Stomach (tissue), 9 donors: Measurements from ENCODE around the gene DDX54. TPM values are rescaled to one million over a fixed set of nuclear protein-coding genes. Genes with fewer than 3 reads are reported as not detected.
"Not testable (repeated sequence)": the region's sequence is repeated elsewhere in the genome, so short reads cannot be mapped to it uniquely, and the experiment has no call there.

Experiments used
- DNase-seq, 2 donors: peaks; one replicate each; pipeline versions ENCODE4 v3.0.0 to v3.0.0-alpha.2; 2013 to 2019
- H3K27ac ChIP-seq, 5 donors: fragments of 200-600 bp in 4 of 5; sonication (generic) in 4 of 5; one replicate each; pipeline ENCODE4 v1.5.1; 2013 to 2019; ENCODE audit warnings: mild to moderate bottlenecking in 1 of 5, moderate library complexity in 1 of 5
- H3K27me3 ChIP-seq, 3 donors: fragments of 200-600 bp; sonication (generic); one replicate each; pipeline ENCODE4 v1.5.1; 2017 to 2019; ENCODE audit warnings: mixed run types in 1 of 3
- H3K36me3 ChIP-seq, 4 donors: fragments of 200-600 bp; sonication (generic); 1 replicate in 3 of 4; 2 replicates in 1 of 4; pipeline ENCODE4 v1.5.1; 2016 to 2019
- H3K4me1 ChIP-seq, 4 donors: fragments of 200-600 bp; sonication (generic); one replicate each; pipeline ENCODE4 v1.5.1; 2016 to 2019
- H3K4me3 ChIP-seq, 4 donors: fragments of 200-600 bp; sonication (generic) in 3 of 4; one replicate each; pipeline ENCODE4 v1.5.1; 2016 to 2019; ENCODE audit warnings: mild to moderate bottlenecking in 1 of 4
- H3K9me3 ChIP-seq, 4 donors: fragments of 200-600 bp; sonication (generic); one replicate each; pipeline ENCODE4 v1.5.1; 2016 to 2019
- CTCF ChIP-seq, 7 experiments: fragments of 450-650 bp in 4 of 7; fragments of 200-600 bp in 3 of 7; sonication (generic) in 3 of 7; IDR thresholded peaks; one replicate each; pipeline ENCODE4 v1.5.1; 2016 to 2019; ENCODE audit warnings: antibody characterized with exemption in 7 of 7, control low read depth in 2 of 7, mild to moderate bottlenecking in 1 of 7
- EP300 ChIP-seq: sonication (generic); formaldehyde crosslinking; IDR thresholded peaks from one replicate; pipeline ENCODE4 v1.6.1; 2017; ENCODE audit warnings: antibody characterized with exemption
- POLR2A ChIP-seq, 4 donors: fragments of 450-650 bp; IDR thresholded peaks; one replicate each; pipeline ENCODE4 v1.6.1; 2016; ENCODE audit warnings: antibody characterized with exemption in 4 of 4, control low read depth in 2 of 4, mild to moderate bottlenecking in 1 of 4, moderate library complexity in 1 of 4
- POLR2AphosphoS5 ChIP-seq, 3 donors: sonication (generic); formaldehyde crosslinking; IDR thresholded peaks; one replicate each; pipeline ENCODE4 v1.6.1; 2016; ENCODE audit warnings: antibody characterized with exemption in 3 of 3
- WGBS, 5 donors: extraction: QIAGEN DNeasy Blood & Tissue Kit in 3 of 5; methylation state at CpG; one replicate each; pipeline versions ENCODE4 v1.1.5 to v1.1.7; 2013 to 2018; 5-methylcytosine and 5-hydroxymethylcytosine counted together
- intact Hi-C: fragments of 100-400 bp; cut with DNase I; formaldehyde crosslinking; loops from one replicate; pipeline ENCODE4 v1.15.1; 2023; ENCODE audit warnings: low total_unique reads
- polyA plus RNA-seq, 3 donors: library from polyadenylated mRNA; stranded (reverse); fragments of 200-250 nt; gene quantifications; one replicate each; pipeline ENCODE4 v1.2.3, GENCODE V29; 2013
- total RNA-seq, 5 donors: library from RNA; depleted of rRNA; stranded (reverse); fragments of >200 nt; gene quantifications; one replicate each; pipeline versions ENCODE4 v1.1.0 to v1.2.3, GENCODE V29; 2014 to 2016
- donor health status: healthy with polysubstance abuse.
- donor health status: Bipolar disorder and iron deficiency.
- donor health status: healthy.

DDX54 gene
- total and polyA plus RNA-seq, 8 donors: 14.6 to 167 (median 37.9) TPM

DNA sequence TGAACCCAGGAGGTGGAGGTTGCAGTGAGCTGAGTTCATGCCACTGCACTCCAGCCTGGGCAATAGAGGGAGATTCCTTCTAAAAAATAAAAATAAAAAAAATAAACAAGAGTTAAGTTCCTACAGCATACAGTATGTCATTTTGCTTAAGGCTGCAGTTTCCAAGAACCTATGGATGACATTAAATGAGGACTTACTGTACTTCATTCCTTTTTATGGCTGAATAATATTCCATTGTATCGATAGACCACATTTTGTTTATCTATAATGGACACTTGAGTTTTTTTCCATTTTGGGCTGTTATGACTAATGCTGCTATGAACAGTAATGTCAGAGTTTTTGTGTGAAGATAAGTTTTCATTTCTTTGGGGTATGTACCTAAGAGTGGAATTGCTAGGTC is 67.1 kb downstream of the DDX54 start:
- intact Hi-C loops: no loop called here
- WGBS, 5 donors: 87 to 98% (median 96%) methylated on average over 1 of the region's 1 CpG
- H3K27me3 ChIP-seq: peaks cover 0 to 41% (median 0%) of the 10 kb centered on the region in 3 donors
- no peak overlapping the region for H3K4me3 ChIP-seq
- no peak for DNase-seq
- no peak for TF ChIP-seq EP300
- H3K4me1 ChIP-seq: no peaks in the 10 kb centered on the region
- no peak overlapping the region for H3K27ac ChIP-seq
- H3K9me3 ChIP-seq: peaks cover 0 to 3% (median 1%) of the 10 kb centered on the region in 4 donors
- peaks cover 0 to 10% (median 0%) of the 10 kb centered on the region in 4 donors for H3K36me3 ChIP-seq

DNA sequence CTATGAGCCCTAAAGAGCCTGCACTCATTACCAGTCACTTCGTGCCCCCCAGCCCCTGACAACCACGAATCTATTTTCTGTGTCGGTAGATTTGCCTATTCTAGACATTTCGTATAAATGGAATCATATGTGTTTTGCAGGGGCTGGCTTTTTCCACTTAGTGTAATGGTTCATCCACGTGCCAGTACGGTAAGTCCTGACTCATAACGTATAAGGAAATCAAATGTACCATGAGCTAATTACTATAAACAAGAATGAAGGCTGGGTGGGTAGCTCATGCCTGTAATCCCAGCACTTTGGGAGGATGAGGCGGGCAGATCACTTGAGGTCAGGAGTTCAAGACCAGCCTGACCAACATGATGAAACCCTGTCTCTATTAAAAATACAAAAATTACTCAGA is 67.6 kb downstream of the DDX54 start:
- H3K4me3 ChIP-seq, DNase-seq, intact Hi-C loops, H3K4me1 ChIP-seq, H3K9me3 ChIP-seq, H3K27ac ChIP-seq: not testable (repeated sequence)
- WGBS, 5 donors: 72 to 85% (median 76%) methylated on average over 8 of the region's 8 CpGs
- peaks cover 0 to 10% (median 0%) of the 10 kb centered on the region in 4 donors for H3K36me3 ChIP-seq
- peaks cover 0 to 44% (median 0%) of the 10 kb centered on the region in 3 donors for H3K27me3 ChIP-seq

DNA sequence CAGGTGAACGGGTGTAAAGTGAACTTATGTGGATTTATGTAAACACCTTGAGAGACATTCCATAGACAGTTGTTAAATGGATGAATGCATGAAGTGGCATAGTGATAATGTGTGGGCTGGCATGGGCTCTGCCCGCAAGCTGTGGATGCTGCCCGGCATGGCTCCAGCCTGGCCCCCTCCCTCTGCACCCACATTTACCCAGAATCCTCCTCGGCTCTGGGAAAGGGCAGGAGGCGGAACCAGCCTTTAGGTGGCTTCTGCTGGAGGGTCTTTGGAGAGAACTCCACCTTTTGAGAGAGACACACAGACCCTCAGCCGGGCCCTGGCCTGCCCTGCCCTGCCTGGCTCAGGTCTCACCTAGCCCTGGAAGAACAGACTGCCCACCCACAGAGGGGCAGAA is 68.4 kb downstream of the DDX54 start:
- H3K27me3 ChIP-seq: peaks cover 0 to 52% (median 0%) of the 10 kb centered on the region in 3 donors
- peaks cover 0 to 15% (median 0%) of the 10 kb centered on the region in 4 donors for H3K36me3 ChIP-seq
- no peaks in the 10 kb centered on the region for H3K9me3 ChIP-seq
- no peak for TF ChIP-seq POLR2AphosphoS5 (IDR thresholded peaks at IDR 0.05)
- no peak for TF ChIP-seq POLR2A (IDR thresholded peaks at IDR 0.05)
- TF ChIP-seq CTCF (IDR thresholded peaks at IDR 0.05): no peak
- no peak for TF ChIP-seq EP300
- no peaks in the 10 kb centered on the region for H3K4me1 ChIP-seq
- 47 to 71% (median 63%) methylated on average over 4 to 6 of the region's 6 CpGs for WGBS, 5 donors
- intact Hi-C loops: no loop called here
- no peak overlapping the region for H3K27ac ChIP-seq
- no peak overlapping the region for H3K4me3 ChIP-seq
- no peak for DNase-seq

- Histone ChIP-seq H3K36me3 (peaks cover 0 to 19% (median 0%) of the 10 kb centered on the region in 4 donors), H3K9me3 (no peaks in the 10 kb centered on the region), H3K27ac (no peak overlapping the region), H3K4me1 (no peaks in the 10 kb centered on the region), H3K27me3 (peaks cover 0 to 49% (median 0%) of the 10 kb centered on the region in 3 donors), H3K4me3 (no peak overlapping the region)
- WGBS, 5 donors: 79 to 95% (median 86%) methylated on average over 19 to 22 of the region's 22 CpGs
- intact Hi-C loops: no loop called here
- TF ChIP-seq EP300 (no peak), POLR2AphosphoS5 (IDR thresholded peaks at IDR 0.05) (no peak), CTCF (IDR thresholded peaks at IDR 0.05) (no peak), POLR2A (IDR thresholded peaks at IDR 0.05) (no peak)
- DNase-seq: no peak
Observed at GRCh38 chr12:113115455-113116126, 69.7 kb downstream of the DDX54 start.

GRCh38 chr12:113114447-113115178 is 70.7 kb downstream of the DDX54 start:
- H3K27me3 ChIP-seq: peaks cover 0 to 39% (median 0%) of the 10 kb centered on the region in 3 donors

More at GRCh38 chr12:113114447-113115178, 70.7 kb downstream of the DDX54 start:
- Histone ChIP-seq H3K4me1 (no peaks in the 10 kb centered on the region), H3K36me3 (peaks cover 0 to 19% (median 0%) of the 10 kb centered on the region in 4 donors), H3K9me3 (no peaks in the 10 kb centered on the region), H3K4me3 (no peak overlapping the region), H3K27ac (no peak overlapping the region)
- no peak for TF ChIP-seq POLR2AphosphoS5 (IDR thresholded peaks at IDR 0.05)
- no peak for TF ChIP-seq EP300
- no peak for TF ChIP-seq CTCF (IDR thresholded peaks at IDR 0.05)
- TF ChIP-seq POLR2A (IDR thresholded peaks at IDR 0.05): no peak
- intact Hi-C loops: no loop called here
- DNase-seq: no peak
- 81 to 92% (median 89%) methylated on average over 13 to 19 of the region's 19 CpGs for WGBS, 5 donors
